Loucy (cell line): ENCODE results near the gene PAQR9.
"Not testable (repeated sequence)": the region's sequence is repeated elsewhere in the genome, so short reads cannot be mapped to it uniquely, and the experiment has no call there.

Experiments
- H2AFZ ChIP-seq: fragments of 200-600 bp; sonication (generic); 2 replicates; pipeline ENCODE4 v1.6.0; 2016; ENCODE audit warnings: antibody characterized with exemption, mild to moderate bottlenecking, low read length, moderate library complexity
- H3F3A ChIP-seq: fragments of 200-600 bp; 2 replicates; pipeline ENCODE4 v1.6.0; 2016; ENCODE audit warnings: antibody characterized with exemption, low read depth, mild to moderate bottlenecking
- H3K27me3 ChIP-seq: fragments of 200-600 bp; sonication (generic); 2 replicates; pipeline ENCODE4 v1.6.1; 2014; ENCODE audit warnings: low read length, mild to moderate bottlenecking; ENCODE audit not compliant: insufficient read depth, poor library complexity, severe bottlenecking
- H3K36me3 ChIP-seq: fragments of 200-600 bp; sonication (generic); 2 replicates; pipeline ENCODE4 v1.6.1; 2016; ENCODE audit warnings: low read length; ENCODE audit not compliant: insufficient read depth
- H3K4me1 ChIP-seq: fragments of 200-600 bp; sonication (generic); 2 replicates; pipeline ENCODE4 v1.5.1; 2014; ENCODE audit warnings: low read length, mild to moderate bottlenecking; ENCODE audit not compliant: insufficient read depth, poor library complexity, severe bottlenecking
- H3K4me2 ChIP-seq: fragments of 200-600 bp; sonication (generic); 2 replicates; pipeline ENCODE4 v1.6.0; 2014; ENCODE audit warnings: antibody characterized with exemption, low read length, low read depth, mild to moderate bottlenecking; ENCODE audit not compliant: poor library complexity, severe bottlenecking
- H3K4me3 ChIP-seq: fragments of 200-600 bp; sonication (generic); 2 replicates; pipeline ENCODE4 v1.5.1; 2014; ENCODE audit warnings: low read length, mild to moderate bottlenecking, mixed read lengths; ENCODE audit not compliant: poor library complexity, severe bottlenecking
- H3K79me2 ChIP-seq: fragments of 200-600 bp; sonication (generic); 2 replicates; pipeline ENCODE4 v1.6.1; 2014; ENCODE audit warnings: low read length; ENCODE audit not compliant: insufficient read depth
- H3K9ac ChIP-seq: fragments of 200-600 bp; sonication (generic); 2 replicates; pipeline ENCODE4 v1.6.0; 2014; ENCODE audit warnings: mild to moderate bottlenecking, low read depth, low read length, moderate library complexity; ENCODE audit not compliant: poor library complexity, severe bottlenecking
- H3K9me2 ChIP-seq: fragments of 200-600 bp; sonication (generic); replicated peaks from 2 replicates; pipeline ENCODE4 v1.6.1; 2016; ENCODE audit warnings: low read depth, low read length, mixed read lengths
- H3K9me3 ChIP-seq: fragments of 200-600 bp; sonication (generic); 2 replicates; pipeline ENCODE4 v1.6.1; 2014; ENCODE audit warnings: mild to moderate bottlenecking, antibody characterized with exemption, low read length, low read depth; ENCODE audit not compliant: insufficient read depth
- H4K20me1 ChIP-seq: fragments of 200-600 bp; sonication (generic); 2 replicates; pipeline ENCODE4 v1.6.0; 2014; ENCODE audit warnings: antibody characterized with exemption, low read length, mild to moderate bottlenecking; ENCODE audit not compliant: insufficient read depth, poor library complexity, severe bottlenecking
- EZH2phosphoT487 ChIP-seq: fragments of 200-600 bp; IDR thresholded peaks from 2 replicates; pipeline ENCODE4 v1.6.1; 2018; ENCODE audit warnings: antibody characterized with exemption, mild to moderate bottlenecking, moderate library complexity, borderline replicate concordance
- TF ChIP-seq, protein P1 (sequence below): fragments of 200-600 bp; sonication (generic); conservative IDR thresholded peaks from 2 replicates; pipeline ENCODE4 v1.5.1; 2014; ENCODE audit warnings: mild to moderate bottlenecking, antibody characterized with exemption, low read length

The PAQR9 gene

DNA sequence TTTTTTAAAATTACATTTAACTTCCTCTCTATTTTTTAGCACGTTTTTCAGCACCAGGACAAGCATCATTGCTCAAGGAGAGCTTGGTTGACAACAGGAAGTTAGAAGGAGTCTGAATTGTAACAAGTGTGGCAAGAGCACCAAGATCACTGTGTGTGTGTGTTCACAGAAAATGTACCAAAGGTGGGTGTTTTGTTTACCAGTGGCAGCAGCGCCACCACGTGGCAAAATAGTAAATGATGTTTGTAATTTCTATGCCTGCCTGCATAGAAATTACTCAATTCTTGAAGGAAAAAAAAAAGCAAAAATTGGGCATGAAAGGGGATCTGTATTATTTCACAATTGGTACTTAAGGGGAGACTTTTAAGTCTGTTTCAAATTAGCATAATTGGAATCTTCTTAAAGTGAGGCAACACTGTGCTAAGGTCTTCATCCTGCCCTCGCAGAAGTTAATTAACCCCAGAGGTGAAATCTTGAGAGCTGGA lies 30.5 kb upstream of the PAQR9 start:
- Histone ChIP-seq H3K9ac (no peak overlapping the region), H3K79me2 (no peaks in the 10 kb centered on the region), H3K4me1 (no peaks in the 10 kb centered on the region), H3F3A (no peaks in the 10 kb centered on the region; the same call in 1 of the 2 replicates), H3K9me3 (no peaks in the 10 kb centered on the region), H3K36me3 (no peaks in the 10 kb centered on the region), H3K4me2 (no peak overlapping the region), H4K20me1 (no peaks in the 10 kb centered on the region), H2AFZ (peak overlapping the region; percentile 48; the same call in 1 of the 2 replicates), H3K27me3 (no peaks in the 10 kb centered on the region), H3K4me3 (no peak overlapping the region), H3K9me2 (no peaks in the 10 kb centered on the region)
- TF ChIP-seq EZH2phosphoT487 = no peak
- TF ChIP-seq, protein P1, sequence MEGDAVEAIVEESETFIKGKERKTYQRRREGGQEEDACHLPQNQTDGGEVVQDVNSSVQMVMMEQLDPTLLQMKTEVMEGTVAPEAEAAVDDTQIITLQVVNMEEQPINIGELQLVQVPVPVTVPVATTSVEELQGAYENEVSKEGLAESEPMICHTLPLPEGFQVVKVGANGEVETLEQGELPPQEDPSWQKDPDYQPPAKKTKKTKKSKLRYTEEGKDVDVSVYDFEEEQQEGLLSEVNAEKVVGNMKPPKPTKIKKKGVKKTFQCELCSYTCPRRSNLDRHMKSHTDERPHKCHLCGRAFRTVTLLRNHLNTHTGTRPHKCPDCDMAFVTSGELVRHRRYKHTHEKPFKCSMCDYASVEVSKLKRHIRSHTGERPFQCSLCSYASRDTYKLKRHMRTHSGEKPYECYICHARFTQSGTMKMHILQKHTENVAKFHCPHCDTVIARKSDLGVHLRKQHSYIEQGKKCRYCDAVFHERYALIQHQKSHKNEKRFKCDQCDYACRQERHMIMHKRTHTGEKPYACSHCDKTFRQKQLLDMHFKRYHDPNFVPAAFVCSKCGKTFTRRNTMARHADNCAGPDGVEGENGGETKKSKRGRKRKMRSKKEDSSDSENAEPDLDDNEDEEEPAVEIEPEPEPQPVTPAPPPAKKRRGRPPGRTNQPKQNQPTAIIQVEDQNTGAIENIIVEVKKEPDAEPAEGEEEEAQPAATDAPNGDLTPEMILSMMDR = peak; percentile 85

- Histone ChIP-seq H4K20me1 (no peaks in the 10 kb centered on the region), H3K9ac (no peak overlapping the region), H3K36me3 (no peaks in the 10 kb centered on the region), H3K79me2 (no peaks in the 10 kb centered on the region), H3K9me2 (no peaks in the 10 kb centered on the region), H3K4me3 (no peak overlapping the region), H3K9me3 (no peaks in the 10 kb centered on the region), H2AFZ (no peak overlapping the region), H3K4me2 (no peak overlapping the region), H3K4me1 (peaks cover 6% of the 10 kb centered on the region), H3F3A (no peaks in the 10 kb centered on the region; the same call in 1 of the 2 replicates), H3K27me3 (no peaks in the 10 kb centered on the region)
- TF ChIP-seq, protein P1 = no peak
- TF ChIP-seq EZH2phosphoT487 = no peak
These were observed 28.8 kb upstream of the PAQR9 start for GRCh38 chr3:142992323-142992722.

DNA sequence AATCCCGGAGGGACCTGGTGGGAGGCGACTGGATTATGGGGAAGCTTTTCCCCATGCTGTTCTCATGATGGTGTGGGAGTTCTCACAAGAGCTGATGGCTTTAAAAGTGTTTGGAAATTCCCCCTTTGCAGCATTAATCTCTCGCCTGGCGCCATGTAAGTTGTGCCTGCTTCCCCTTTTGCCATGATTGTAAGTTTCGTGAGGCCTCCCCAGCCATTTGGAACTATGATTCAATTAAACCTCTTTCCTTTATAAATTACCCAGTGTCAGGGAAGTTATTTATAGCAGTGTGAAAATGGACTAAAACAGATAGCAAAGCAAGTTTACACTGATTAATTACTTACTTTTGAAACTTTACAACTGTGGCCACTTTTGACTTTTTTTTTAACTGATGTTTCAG lies 27.2 kb upstream of the PAQR9 start:
- TF ChIP-seq, protein P1 = no peak
- TF ChIP-seq EZH2phosphoT487 = no peak
- H3K9ac ChIP-seq = no peak overlapping the region
- H3F3A ChIP-seq = no peaks in the 10 kb centered on the region; the same call in 1 of the 2 replicates
- no peak overlapping the region for H3K4me3 ChIP-seq
- H2AFZ ChIP-seq = no peak overlapping the region
- no peaks in the 10 kb centered on the region for H4K20me1 ChIP-seq
- no peak overlapping the region for H3K4me2 ChIP-seq
- peaks cover 6% of the 10 kb centered on the region for H3K4me1 ChIP-seq
- H3K36me3 ChIP-seq = no peaks in the 10 kb centered on the region
- H3K9me2 ChIP-seq = no peaks in the 10 kb centered on the region
- no peaks in the 10 kb centered on the region for H3K79me2 ChIP-seq
- H3K27me3 ChIP-seq = no peaks in the 10 kb centered on the region
- no peaks in the 10 kb centered on the region for H3K9me3 ChIP-seq

GRCh38 chr3:142988826-142989225 lies 25.4 kb upstream of the PAQR9 start:
- not testable (repeated sequence) for H3K79me2 ChIP-seq, H4K20me1 ChIP-seq, H3K4me1 ChIP-seq, H3K4me2 ChIP-seq, H3K9me3 ChIP-seq, H3K9me2 ChIP-seq, H3K9ac ChIP-seq, H3K36me3 ChIP-seq, H2AFZ ChIP-seq, H3F3A ChIP-seq, H3K4me3 ChIP-seq, H3K27me3 ChIP-seq

GRCh38 chr3:142988221-142988620 lies 24.7 kb upstream of the PAQR9 start:
- H3K79me2 ChIP-seq, H3K4me3 ChIP-seq, H3K9me3 ChIP-seq, H3K9me2 ChIP-seq, H3K27me3 ChIP-seq, H3K36me3 ChIP-seq, H2AFZ ChIP-seq, H3K4me1 ChIP-seq, H3K4me2 ChIP-seq, H3F3A ChIP-seq, H3K9ac ChIP-seq, H4K20me1 ChIP-seq: not testable (repeated sequence)
